Left kidney (tissue), 8 donors: Measurements from ENCODE around the gene SLC8A2. TPM values are rescaled to one million over a fixed set of nuclear protein-coding genes. Genes with fewer than 3 reads are reported as not detected.

Experiments
- DNase-seq: peaks from one replicate; pipeline ENCODE4 v3.0.0-alpha.2; 2013
- long read RNA-seq, 8 donors: transcript quantifications; one replicate each; lab custom pipeline, GENCODE V29; 2026
- polyA plus RNA-seq: library from polyadenylated mRNA; unstranded; fragments of 120-200 nt; gene quantifications from one replicate; pipeline ENCODE4 v1.2.1, GENCODE V29; 2013; ENCODE audit not compliant: insufficient read length

The SLC8A2 gene
- polyA plus RNA-seq, result 0.13 TPM
- long read RNA-seq, donor 1, result 0 reads
- long read RNA-seq, donor 2, result 0 reads
- long read RNA-seq, donor 3, result 0 reads
- long read RNA-seq, donor 4, result 0 reads
- long read RNA-seq, donor 5, result 0 reads
- long read RNA-seq, donor 6, result 0 reads
- long read RNA-seq, donor 7, result 0 reads
- long read RNA-seq, donor 8, result 0 reads

GRCh38 chr19:47471733-47472457, at the start of gene SLC8A2:
Gene SLC8A2 (minus strand): TSS chr19:47471893. CDS start chr19:47466403, 5,490 bp downstream.
- DNase-seq, result peak; percentile 89

- DNase-seq, result no peak
Observed at GRCh38 chr19:47520839-47521238, 49.1 kb upstream of the SLC8A2 start.

- no peak for DNase-seq
Observed at GRCh38 chr19:47520343-47520806, 48.7 kb upstream of the SLC8A2 start.

GRCh38 chr19:47518854-47519253, 47.2 kb upstream of the SLC8A2 start:
- DNase-seq, result no peak

- no peak for DNase-seq
Observed at GRCh38 chr19:47518139-47518538, 46.4 kb upstream of the SLC8A2 start.

- DNase-seq, result peak; percentile 100
Observed at GRCh38 chr19:47514869-47515588, 43.3 kb upstream of the SLC8A2 start, which contains the start of gene NAPA. Gene NAPA (minus strand): TSS chr19:47515063. CDS start chr19:47514940, 123 bp downstream.

GRCh38 chr19:47514151-47514868, 42.6 kb upstream of the SLC8A2 start:
- no peak for DNase-seq

- DNase-seq, result no peak
Observed at GRCh38 chr19:47512948-47513319, 41.2 kb upstream of the SLC8A2 start.

- DNase-seq, result peak; percentile 25
Observed at GRCh38 chr19:47512183-47512947, 40.7 kb upstream of the SLC8A2 start.

- DNase-seq, result no peak
Observed at GRCh38 chr19:47511681-47512080, 40.0 kb upstream of the SLC8A2 start.

GRCh38 chr19:47511128-47511517, 39.4 kb upstream of the SLC8A2 start:
- no peak for DNase-seq

GRCh38 chr19:47510516-47511127, 38.9 kb upstream of the SLC8A2 start:
- DNase-seq, result no peak

GRCh38 chr19:47509973-47510372, 38.3 kb upstream of the SLC8A2 start:
- DNase-seq, result no peak

GRCh38 chr19:47509170-47509847, 37.6 kb upstream of the SLC8A2 start:
- no peak for DNase-seq

GRCh38 chr19:47508721-47509120, 37.0 kb upstream of the SLC8A2 start:
- no peak for DNase-seq

- no peak for DNase-seq
Observed at GRCh38 chr19:47507924-47508553, 36.3 kb upstream of the SLC8A2 start.

GRCh38 chr19:47507012-47507411, 35.3 kb upstream of the SLC8A2 start:
- peak; percentile 42 for DNase-seq

- DNase-seq, result no peak
Observed at GRCh38 chr19:47506459-47506858, 34.8 kb upstream of the SLC8A2 start.

GRCh38 chr19:47505506-47505905, 33.8 kb upstream of the SLC8A2 start:
- DNase-seq, result no peak

GRCh38 chr19:47503826-47504150, 32.1 kb upstream of the SLC8A2 start:
- no peak for DNase-seq
